ENCODE results near the gene FYCO1. TPM values are rescaled to one million over a fixed set of nuclear protein-coding genes. Genes with fewer than 3 reads are reported as not detected.

FYCO1 gene
- total and polyA plus RNA-seq, 2 of the 8 experiments (the other 6 are each of a cell fraction or from before 2014, with no cell fraction given) = 4.8 to 10.8 TPM

GRCh38 chr3:45878124-45878523 is 117.5 kb downstream of the FYCO1 start (continued):
- TF ChIP-seq EP300 (IDR thresholded peaks at IDR 0.05; ENCODE audit: borderline replicate concordance in 1 of 2, low read depth in 2 of 2, low read length in 2 of 2) = no peak
